Fibroblast of skin of right biceps (primary cell): ENCODE results near the gene AMH.

Experiments used
- DNase-seq: peaks from one replicate; pipeline ENCODE4 v3.0.0-alpha.2; 2013

Gene AMH

DNA sequence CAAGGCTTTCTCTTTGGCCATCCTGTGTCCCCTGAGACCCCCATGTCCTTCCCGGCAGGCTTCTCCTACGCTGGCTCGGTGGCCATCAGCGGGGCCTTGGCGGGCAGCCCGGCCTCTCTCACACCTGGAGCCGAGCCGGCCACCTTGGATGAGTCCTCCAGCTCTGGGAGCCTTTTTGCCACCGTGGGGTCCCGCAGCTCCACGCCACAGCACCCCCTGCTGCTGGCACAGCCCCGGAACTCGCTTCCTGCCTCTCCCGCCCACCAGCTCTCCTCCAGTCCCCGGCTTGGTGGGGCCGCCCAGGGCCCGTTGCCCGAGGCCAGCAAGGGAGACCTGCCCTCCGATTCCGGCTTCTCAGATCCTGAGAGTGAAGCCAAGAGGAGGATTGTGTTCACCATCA lies 27.2 kb upstream of the AMH start:
- no peak for DNase-seq

DNA sequence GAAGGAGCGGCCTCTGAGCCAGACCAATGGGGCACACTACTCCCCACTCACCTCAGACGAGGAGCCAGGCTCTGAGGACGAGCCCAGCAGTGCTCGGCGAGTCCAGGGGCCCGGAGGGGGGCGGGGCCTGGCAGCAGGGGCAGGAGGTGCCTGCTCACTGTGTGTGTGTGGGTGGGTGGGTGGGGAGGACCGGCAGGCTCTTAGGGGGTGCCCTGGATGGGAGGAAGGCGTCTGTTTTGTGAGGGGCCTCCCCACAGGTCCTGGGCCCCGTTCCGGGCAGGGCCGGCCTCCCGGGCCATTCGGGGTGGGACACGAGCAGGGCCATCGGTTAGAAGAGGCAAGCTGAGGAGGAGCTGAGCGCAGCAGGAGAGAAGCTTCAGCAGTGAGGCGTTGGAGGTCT lies 25.7 kb upstream of the AMH start:
- no peak for DNase-seq

DNA sequence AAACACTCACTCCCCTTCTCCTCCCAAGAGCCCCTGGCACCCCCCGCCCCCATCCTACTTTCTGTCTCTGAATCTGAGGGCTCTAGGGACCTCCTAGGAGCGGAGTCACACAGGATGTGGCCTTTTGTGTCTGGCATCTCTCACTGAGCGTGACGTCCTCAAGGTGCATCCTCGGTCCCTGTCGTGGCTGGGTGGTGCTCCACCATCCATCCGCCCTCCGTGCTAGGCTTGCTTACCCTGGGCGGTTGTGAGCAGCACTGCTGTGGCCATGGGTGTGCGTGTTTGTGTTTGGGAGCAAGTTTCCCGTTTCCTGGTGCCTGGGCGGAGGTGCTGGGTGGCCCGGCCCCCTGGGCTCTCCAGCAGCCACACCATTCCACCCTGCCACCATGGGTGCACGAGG lies 25.2 kb upstream of the AMH start:
- no peak for DNase-seq

- DNase-seq = no peak
These were observed 24.3 kb upstream of the AMH start for GRCh38 chr19:2224754-2225349.

DNA sequence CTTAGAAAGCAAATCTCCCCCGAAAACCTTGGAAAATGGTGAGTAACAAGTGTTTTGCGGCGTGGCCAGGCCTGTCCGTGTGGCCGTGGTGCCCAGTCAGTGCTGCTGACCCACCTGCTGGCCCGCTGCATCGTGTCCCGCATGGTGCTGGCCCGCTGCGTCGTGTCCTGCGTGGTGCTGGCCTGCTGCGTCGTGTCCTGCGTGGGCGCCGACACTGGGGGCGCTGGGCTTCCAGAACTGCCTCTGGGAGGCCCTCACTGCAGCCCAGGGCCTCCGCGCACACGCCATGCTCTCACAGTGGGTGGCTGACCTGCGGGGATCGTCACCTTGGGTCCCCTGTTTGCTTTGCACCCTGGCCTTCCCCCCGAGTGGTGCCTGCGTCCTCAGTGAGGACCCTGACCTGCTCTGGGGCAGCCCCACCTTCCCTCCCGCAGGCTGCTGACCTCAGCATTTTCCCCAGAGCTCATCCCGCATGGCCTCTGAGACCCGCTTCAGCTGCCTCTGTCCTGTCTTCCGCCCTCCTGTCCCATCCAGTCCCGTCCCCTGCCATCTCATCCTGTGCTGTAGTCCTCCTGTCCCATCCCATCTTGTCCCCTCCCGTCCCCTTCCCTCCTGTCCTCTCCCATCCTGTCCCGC lies 23.6 kb upstream of the AMH start:
- no peak for DNase-seq

GRCh38 chr19:2226051-2226839 lies 22.9 kb upstream of the AMH start:
- DNase-seq = no peak

DNA sequence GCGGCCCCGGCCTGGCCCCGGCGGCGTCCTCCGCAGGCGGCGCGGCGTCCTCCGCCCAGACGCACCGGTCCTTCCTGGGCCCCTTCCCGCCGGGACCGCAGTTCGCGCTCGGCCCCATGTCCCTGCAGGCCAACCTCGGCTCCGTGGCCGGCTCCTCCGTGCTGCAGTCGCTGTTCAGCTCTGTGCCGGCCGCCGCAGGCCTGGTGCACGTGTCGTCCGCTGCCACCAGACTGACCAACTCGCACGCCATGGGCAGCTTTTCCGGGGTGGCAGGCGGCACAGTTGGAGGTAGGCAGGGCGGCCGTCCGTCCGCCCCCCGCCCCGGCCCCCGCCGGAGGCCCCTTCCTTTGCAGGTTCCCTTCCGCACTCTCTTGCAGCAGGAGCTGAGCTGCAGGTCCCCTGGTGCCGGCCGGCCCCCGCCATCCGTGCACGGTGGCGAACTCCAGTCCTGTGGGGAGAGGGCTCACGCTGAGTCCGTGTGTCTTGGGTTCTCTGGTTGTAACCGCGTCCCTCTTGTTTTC lies 22.2 kb upstream of the AMH start:
- DNase-seq = no peak

GRCh38 chr19:2227415-2228156 lies 21.5 kb upstream of the AMH start:
- no peak for DNase-seq

GRCh38 chr19:2228157-2229030 lies 20.7 kb upstream of the AMH start:
- DNase-seq = no peak

DNA sequence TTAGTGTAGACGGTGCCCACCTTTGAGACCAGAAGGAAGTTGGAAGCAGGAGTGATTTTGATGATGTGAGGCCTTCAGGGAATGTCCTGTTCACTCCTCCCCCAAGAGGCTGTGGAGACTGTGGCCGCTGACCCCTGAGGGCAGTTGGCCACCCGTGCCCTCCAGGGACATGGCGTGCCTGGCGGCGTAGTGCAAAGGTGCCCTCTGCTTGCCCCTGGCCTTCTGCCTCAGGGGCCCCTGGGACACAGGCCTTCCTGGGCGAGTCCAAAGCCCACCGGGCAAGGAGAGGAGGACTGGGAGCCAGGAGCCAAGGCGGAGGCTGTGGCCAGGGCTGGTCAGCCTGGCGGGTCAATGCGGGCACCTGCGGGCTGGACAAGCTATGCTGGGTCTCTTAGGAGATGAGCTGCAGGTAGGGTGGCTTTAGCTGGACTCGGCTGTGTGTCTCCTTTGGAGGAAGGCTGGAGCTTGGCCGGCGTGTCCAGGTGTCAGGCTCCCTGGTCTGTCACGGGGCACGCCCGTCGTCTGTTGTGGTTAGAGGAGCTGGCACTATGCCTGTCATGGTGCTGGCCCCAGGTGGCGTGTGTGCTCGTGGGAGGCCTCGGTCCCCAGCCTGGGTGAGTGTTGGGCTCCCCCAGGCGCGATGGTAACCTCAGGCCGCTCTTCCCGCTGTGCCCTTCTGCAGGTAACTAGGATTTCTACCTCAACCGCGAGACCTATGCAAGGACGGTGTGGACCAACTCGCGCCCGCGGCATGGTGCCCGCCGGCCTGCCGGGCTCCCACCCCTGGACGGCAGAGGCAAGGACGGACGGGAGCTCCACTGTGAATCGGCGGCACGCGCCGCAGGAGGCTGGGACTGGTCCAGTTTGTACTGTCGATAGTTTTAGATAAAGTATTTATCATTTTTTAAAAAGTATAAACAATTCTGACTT lies 19.8 kb upstream of the AMH start:
- no peak for DNase-seq

GRCh38 chr19:2230033-2230531 lies 19.0 kb upstream of the AMH start:
- no peak for DNase-seq

- DNase-seq = no peak
These were observed 18.2 kb upstream of the AMH start for GRCh38 chr19:2230807-2231533.

- DNase-seq = no peak
These were observed 17.4 kb upstream of the AMH start for GRCh38 chr19:2231621-2232221.

- no peak for DNase-seq
These were observed 16.6 kb upstream of the AMH start for GRCh38 chr19:2232286-2233151.

DNA sequence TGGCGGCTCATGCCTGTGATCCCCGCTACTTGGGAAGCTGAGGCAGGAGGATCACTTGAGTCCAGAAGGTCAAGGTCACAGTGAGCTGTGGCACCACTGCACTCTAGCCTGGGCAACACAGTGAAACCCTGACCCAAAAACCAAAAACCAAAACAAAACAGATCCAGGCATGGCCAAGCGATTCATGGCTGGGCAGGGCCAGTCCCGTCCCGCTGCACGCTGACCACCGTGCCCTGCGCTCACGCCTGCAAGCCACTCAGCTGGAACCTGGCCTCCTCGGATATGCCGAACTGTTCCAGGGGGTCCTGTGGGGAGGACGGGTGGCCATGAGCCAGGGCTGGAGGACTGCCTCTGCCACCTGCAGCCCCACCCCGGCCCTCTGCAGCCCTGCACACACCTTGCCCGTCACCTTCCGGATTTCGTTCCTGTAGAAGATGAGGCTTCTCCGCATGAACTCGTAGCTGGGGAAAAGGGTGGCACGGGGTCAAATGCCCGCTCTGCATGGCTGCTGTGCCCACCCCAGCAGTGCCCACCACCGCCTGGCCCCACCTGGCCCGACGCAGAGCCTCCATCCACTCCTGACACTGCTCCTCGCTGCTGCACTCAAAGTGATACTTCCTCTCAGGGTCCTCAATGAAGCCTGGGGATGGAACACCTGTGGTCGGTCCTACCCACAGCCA lies 15.4 kb upstream of the AMH start:
- no peak for DNase-seq

GRCh38 chr19:2234996-2235380 lies 14.1 kb upstream of the AMH start:
- no peak for DNase-seq

GRCh38 chr19:2235381-2236063 lies 13.6 kb upstream of the AMH start:
- no peak for DNase-seq

GRCh38 chr19:2236064-2236313 lies 13.1 kb upstream of the AMH start:
- DNase-seq = no peak
